ENCODE results near the gene VWA2.

Gene VWA2

DNA sequence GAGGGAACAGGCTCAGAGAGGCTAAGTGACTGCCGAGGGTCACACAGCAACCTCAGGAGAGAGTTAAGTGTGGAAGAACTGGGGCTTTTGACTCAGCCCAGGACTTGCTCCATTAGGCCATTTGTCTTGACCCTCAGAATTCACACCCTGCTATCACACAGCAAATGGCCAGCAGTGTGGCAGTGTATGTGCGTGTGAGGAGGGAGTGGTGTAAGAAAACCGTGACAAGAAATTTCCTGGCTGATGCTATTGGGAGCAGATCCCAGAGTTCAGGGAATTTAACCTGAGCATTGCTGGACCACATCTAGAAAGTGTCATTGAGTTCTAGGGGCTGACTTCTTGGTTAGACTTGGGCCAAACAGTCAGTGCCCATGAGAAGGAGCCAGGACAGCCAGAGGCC lies 18.4 kb downstream of the VWA2 start:
- Mint-ChIP-seq H3K9me3 (peaks cover 6% of the 10 kb centered on the region), H3K27ac (no peak overlapping the region), H3K4me1 (peaks cover 4% of the 10 kb centered on the region), H3K4me3 (no peak overlapping the region), H3K27me3 (peaks cover 6% of the 10 kb centered on the region), H3K36me3 (no peaks in the 10 kb centered on the region)
- DNase-seq: no peak
- CTCF ChIA-PET: no interaction called here

DNA sequence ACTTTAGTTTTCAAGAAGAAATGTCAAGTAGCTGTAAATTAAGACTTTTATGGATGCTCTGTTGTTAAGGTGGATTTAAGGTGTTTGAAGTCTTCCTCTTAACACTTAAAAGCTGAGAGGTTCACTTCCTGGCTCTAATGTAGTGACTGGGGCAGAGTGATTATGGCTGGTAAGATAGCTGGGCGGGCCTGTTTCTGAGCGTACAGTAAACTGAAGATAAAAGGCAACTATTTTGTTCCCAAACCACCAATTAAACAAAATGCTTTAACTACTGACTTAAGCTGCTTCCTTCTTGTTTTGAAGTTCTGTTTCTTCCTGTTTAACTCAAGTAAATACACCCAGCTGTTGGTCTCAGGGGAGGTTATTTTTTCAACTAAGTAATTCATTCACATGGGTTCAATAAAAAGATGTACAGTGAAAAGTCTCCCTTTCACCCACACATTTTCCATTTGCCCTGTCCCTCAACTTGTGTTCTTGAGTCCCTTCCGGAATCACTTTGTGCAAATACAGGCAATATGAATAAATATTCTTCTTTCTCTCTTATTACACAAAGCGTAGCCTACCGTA lies 19.3 kb downstream of the VWA2 start:
- Mint-ChIP-seq H3K27me3 (peaks cover 4% of the 10 kb centered on the region), H3K27ac (no peak overlapping the region), H3K4me3 (no peak overlapping the region), H3K9me3 (peaks cover 4% of the 10 kb centered on the region), H3K4me1 (peaks cover 4% of the 10 kb centered on the region), H3K36me3 (no peaks in the 10 kb centered on the region)
- DNase-seq: no peak
- CTCF ChIA-PET: no interaction called here

DNA sequence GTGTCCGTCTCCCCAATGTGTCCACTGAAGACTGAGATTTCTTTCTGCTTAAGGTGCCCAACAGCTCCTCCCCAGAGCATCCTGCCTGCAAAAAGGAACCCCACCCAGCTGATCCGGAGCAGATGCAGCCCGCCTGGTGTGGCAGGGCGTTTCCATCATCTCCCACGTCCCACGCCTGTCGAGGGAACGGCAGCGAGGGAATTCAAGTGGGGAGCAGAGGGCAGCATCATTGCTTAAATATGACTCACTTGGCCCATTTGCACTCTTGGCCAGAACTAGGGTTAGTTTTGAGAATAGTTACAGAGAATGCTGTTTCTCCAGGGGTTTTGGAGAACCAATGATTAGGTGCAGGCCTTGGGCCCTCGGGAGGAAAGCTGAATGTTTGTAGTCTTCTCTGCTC lies 20.8 kb downstream of the VWA2 start:
- CTCF ChIA-PET: no interaction called here

DNA sequence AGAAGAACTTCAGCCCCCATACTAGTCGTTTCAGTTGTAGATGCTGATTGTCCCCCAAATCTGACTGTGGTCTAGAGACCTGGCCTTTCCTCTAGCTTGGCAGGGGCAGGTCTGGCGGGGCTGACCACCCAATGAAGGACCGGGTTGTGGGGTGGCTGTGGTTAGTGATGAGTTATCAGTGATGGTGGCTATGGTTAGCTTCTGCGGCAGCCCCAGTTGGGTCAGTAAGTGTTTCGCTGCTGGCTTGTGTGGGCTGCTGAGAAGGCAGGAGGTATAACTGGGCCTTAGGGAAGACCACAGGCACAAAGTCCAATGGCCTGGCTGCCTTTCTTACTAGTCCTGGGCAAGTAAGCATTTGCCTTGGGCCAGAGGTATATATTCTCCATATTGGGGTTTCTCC lies 21.3 kb downstream of the VWA2 start:
- Mint-ChIP-seq H3K36me3 (no peaks in the 10 kb centered on the region), H3K27ac (no peak overlapping the region), H3K9me3 (no peaks in the 10 kb centered on the region), H3K27me3 (peaks cover 10% of the 10 kb centered on the region), H3K4me1 (peaks cover 4% of the 10 kb centered on the region), H3K4me3 (no peak overlapping the region)
- no peak for DNase-seq
- CTCF ChIA-PET: no interaction called here

More for the DNA sequence above, 20.8 kb downstream of the VWA2 start:
- H3K4me3 Mint-ChIP-seq: no peak overlapping the region
- peaks cover 8% of the 10 kb centered on the region for H3K27me3 Mint-ChIP-seq
- H3K9me3 Mint-ChIP-seq: no peaks in the 10 kb centered on the region
- H3K36me3 Mint-ChIP-seq: no peaks in the 10 kb centered on the region
- peaks cover 4% of the 10 kb centered on the region for H3K4me1 Mint-ChIP-seq
- DNase-seq: no peak
- H3K27ac Mint-ChIP-seq: no peak overlapping the region

DNA sequence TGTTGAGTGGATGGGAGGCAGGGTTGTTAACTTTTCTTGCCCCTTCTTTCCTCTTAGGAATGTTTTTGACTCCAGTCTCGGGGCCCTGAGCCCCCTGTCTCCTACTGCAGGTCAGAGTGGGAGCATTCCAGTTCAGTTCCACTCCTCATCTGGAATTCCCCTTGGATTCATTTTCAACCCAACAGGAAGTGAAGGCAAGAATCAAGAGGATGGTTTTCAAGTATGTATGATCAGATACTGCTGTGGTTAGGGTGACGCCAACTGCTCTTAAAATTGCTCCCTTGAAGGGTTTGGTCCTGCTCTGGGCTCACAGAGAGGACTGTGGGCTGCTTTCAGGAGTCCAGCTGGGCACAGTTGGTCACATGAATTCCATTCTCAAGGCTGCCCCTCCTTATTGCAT lies 22.0 kb downstream of the VWA2 start:
- H3K4me3 Mint-ChIP-seq: no peak overlapping the region
- DNase-seq: no peak
- H3K9me3 Mint-ChIP-seq: no peaks in the 10 kb centered on the region
- peaks cover 4% of the 10 kb centered on the region for H3K4me1 Mint-ChIP-seq
- CTCF ChIA-PET: no interaction called here
- peaks cover 10% of the 10 kb centered on the region for H3K27me3 Mint-ChIP-seq
- no peak overlapping the region for H3K27ac Mint-ChIP-seq
- no peaks in the 10 kb centered on the region for H3K36me3 Mint-ChIP-seq

DNA sequence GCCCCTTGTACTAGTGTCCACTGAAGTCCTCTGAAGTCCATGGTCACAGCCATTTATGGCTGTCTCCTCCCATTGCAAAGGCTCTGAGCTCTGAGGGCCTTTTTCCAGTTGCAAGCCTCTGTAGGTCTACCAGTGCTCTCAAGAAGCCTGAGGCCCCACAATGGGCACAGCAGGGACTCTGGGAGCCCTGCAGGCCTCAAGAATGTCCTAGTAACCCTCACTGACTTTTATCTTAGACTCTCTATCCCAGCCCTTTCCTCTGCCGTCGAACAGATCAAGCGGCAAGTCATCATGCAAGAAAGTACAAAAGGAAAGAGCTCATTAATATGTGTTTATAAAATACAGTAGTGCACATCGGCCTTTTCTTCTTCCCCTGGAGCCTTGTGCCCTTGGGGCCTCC lies 23.4 kb downstream of the VWA2 start:
- Mint-ChIP-seq H3K27me3 (peaks cover 10% of the 10 kb centered on the region), H3K9me3 (no peaks in the 10 kb centered on the region), H3K27ac (no peak overlapping the region), H3K4me1 (peaks cover 4% of the 10 kb centered on the region), H3K4me3 (no peak overlapping the region), H3K36me3 (no peaks in the 10 kb centered on the region)
- CTCF ChIA-PET: no interaction called here
- DNase-seq: no peak

DNA sequence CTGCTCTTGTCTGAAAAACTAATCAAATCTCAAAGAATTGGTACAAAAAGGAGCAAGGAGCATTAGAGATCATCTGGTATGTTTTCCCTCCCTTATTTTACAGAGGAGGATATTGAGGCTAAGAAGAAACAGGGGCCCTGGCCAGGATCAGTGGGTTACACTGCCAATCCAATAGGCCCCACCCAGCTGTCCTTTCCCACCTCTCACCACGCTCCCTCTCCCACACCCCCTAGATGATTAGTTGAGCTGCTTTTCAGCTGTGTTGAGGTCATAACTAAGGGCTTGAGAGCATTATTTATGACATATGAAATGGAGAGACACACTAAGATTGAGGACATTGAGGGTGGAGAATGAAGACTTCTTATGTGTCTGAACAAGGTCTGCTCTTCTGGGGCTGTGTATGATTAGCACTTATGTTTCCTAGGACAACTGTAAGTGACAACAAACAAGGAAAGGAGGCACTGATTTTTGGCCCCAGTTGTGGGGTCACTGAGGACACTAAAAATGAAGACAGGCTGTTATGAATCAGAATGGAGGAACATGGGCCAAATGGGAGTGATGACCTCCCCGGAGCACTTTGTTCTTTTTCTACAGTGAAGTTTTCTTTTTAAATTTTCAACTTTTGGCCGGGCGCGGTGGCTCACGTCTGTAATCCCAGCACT lies 26.5 kb downstream of the VWA2 start:
- no peaks in the 10 kb centered on the region for H3K4me1 Mint-ChIP-seq
- no peak for DNase-seq
- CTCF ChIA-PET: no interaction called here
- no peak overlapping the region for H3K27ac Mint-ChIP-seq
- H3K9me3 Mint-ChIP-seq: no peaks in the 10 kb centered on the region
- peaks cover 13% of the 10 kb centered on the region for H3K27me3 Mint-ChIP-seq
- H3K4me3 Mint-ChIP-seq: no peak overlapping the region
- H3K36me3 Mint-ChIP-seq: no peaks in the 10 kb centered on the region

DNA sequence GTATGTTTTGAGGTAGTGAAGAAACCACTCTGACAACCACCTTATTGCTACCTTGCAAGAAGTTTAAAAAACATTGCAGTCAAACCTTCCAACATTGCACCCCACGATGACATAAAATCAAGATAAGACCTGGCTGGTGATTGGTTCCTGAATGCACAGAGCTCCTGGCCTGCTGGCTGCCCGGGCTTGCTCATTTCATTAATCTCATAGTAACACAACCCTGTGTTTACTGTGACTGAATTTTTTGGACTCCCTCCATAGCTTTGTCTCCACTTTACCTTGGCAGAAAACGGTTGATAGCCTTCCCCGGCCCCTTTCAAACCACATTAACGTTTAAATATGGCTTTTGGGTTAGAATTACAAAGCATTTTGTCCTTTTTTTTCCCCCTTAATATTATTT lies 27.5 kb downstream of the VWA2 start:
- DNase-seq: no peak
- CTCF ChIA-PET: no interaction called here
- peaks cover 10% of the 10 kb centered on the region for H3K27me3 Mint-ChIP-seq
- no peaks in the 10 kb centered on the region for H3K9me3 Mint-ChIP-seq
- H3K4me1 Mint-ChIP-seq: no peaks in the 10 kb centered on the region
- H3K36me3 Mint-ChIP-seq: no peaks in the 10 kb centered on the region
- no peak overlapping the region for H3K4me3 Mint-ChIP-seq
- no peak overlapping the region for H3K27ac Mint-ChIP-seq

DNA sequence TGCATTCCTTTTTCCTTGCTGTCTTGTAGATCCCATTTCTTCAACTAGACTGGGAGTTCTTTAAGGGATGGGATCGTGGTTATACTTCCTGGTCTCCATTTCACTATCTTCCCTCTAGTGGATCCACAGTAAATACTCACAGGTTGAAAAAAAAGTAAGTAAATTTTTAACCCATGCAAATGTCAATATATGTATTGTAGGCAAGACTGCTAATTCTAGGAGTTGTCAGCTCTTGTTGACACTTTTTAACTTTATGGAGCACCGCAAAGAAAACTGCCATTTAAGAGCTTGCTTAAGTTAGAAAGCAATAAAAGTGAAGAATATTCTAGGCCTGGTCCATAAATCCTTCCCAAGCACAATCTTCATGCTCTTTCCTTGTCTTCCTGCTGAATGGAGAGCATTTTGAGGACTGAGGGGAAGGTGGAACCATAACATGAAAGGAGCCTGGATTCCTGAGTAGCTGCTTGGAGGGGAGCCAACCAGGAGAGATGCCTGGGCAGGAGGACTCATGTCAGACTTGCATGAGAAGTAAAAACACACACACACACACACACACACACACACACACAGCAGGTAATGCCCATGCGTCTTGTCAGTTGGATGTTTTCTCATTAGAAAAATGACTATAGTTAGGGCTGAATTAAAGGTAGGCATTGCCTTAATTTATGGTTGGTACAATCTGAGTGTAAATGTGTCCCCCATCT lies 32.2 kb downstream of the VWA2 start:
- Mint-ChIP-seq H3K36me3 (no peaks in the 10 kb centered on the region), H3K9me3 (no peaks in the 10 kb centered on the region), H3K4me3 (no peak overlapping the region), H3K4me1 (no peaks in the 10 kb centered on the region), H3K27ac (no peak overlapping the region), H3K27me3 (peaks cover 14% of the 10 kb centered on the region)
- CTCF ChIA-PET: no interaction called here
- no peak for DNase-seq

DNA sequence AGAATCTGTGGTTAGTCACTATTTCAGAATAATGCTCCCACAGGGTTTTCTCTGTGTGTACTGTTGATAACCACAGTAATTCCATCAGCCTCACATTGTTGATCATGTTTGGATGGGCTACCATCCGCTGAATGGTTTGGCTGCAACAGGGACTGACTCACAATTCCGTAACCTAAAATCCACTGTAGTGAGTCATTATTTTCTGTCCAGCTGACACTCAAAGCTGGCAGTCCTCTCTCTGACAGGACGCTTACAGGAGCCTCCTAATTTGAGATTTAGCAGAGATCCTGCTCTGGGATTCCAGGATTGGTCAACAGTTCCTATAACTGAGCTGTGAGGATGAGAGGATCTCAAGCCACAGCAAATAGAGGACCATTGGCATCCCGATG lies 32.7 kb downstream of the VWA2 start:
- Mint-ChIP-seq H3K27me3 (peaks cover 14% of the 10 kb centered on the region), H3K27ac (no peak overlapping the region), H3K9me3 (no peaks in the 10 kb centered on the region), H3K4me3 (no peak overlapping the region), H3K4me1 (no peaks in the 10 kb centered on the region), H3K36me3 (no peaks in the 10 kb centered on the region)
- no peak for DNase-seq
- CTCF ChIA-PET: interaction anchor here (0.9 kb wide), 1 partner anchor 32 kb away, joined by 3 read pairs; no protein-coding TSS in a partner anchor

DNA sequence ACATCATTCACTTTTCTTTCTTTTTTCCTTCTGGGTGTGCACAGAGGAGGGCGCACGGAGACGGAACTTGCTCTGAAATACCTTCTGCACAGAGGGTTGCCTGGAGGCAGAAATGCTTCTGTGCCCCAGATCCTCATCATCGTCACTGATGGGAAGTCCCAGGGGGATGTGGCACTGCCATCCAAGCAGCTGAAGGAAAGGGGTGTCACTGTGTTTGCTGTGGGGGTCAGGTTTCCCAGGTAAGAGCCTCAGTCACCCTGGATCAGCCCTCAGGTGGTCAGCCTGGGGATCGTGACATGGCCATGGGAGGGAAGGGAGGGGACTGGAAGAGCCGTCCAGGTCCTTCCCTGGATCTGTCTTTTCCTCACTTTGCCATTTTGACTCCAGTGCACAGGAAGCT lies 33.6 kb downstream of the VWA2 start:
- CTCF ChIA-PET: interaction anchor here (0.9 kb wide), 1 partner anchor 31 kb away, joined by 3 read pairs; no protein-coding TSS in a partner anchor
- DNase-seq: no peak
- H3K4me3 Mint-ChIP-seq: no peak overlapping the region
- peaks cover 14% of the 10 kb centered on the region for H3K27me3 Mint-ChIP-seq
- no peaks in the 10 kb centered on the region for H3K4me1 Mint-ChIP-seq
- no peaks in the 10 kb centered on the region for H3K36me3 Mint-ChIP-seq
- no peak overlapping the region for H3K27ac Mint-ChIP-seq
- H3K9me3 Mint-ChIP-seq: no peaks in the 10 kb centered on the region

DNA sequence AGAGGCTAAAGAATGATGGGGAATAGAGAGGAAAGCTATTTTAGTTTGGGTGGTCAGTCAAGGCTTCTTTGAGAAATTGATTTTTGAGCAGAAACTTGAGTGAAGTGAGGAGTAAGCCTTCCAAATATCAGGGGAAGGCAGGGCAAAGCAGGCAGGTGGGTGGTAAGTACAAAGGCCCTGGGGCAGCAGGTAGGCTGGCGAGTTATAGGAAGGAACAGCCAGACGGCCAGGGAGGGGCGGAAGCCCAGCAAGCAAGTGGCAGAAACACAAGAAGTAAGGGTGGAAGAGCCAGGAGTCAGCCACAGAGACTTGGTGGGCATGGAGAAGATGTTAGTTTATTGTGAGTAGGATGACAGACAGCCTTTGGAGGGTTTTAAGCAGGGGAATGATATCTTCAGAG lies 34.9 kb downstream of the VWA2 start:
- Mint-ChIP-seq H3K4me1 (no peaks in the 10 kb centered on the region), H3K9me3 (no peaks in the 10 kb centered on the region), H3K4me3 (no peak overlapping the region), H3K27me3 (peaks cover 22% of the 10 kb centered on the region), H3K36me3 (no peaks in the 10 kb centered on the region), H3K27ac (no peak overlapping the region)
- no peak for DNase-seq
- CTCF ChIA-PET: no interaction called here

DNA sequence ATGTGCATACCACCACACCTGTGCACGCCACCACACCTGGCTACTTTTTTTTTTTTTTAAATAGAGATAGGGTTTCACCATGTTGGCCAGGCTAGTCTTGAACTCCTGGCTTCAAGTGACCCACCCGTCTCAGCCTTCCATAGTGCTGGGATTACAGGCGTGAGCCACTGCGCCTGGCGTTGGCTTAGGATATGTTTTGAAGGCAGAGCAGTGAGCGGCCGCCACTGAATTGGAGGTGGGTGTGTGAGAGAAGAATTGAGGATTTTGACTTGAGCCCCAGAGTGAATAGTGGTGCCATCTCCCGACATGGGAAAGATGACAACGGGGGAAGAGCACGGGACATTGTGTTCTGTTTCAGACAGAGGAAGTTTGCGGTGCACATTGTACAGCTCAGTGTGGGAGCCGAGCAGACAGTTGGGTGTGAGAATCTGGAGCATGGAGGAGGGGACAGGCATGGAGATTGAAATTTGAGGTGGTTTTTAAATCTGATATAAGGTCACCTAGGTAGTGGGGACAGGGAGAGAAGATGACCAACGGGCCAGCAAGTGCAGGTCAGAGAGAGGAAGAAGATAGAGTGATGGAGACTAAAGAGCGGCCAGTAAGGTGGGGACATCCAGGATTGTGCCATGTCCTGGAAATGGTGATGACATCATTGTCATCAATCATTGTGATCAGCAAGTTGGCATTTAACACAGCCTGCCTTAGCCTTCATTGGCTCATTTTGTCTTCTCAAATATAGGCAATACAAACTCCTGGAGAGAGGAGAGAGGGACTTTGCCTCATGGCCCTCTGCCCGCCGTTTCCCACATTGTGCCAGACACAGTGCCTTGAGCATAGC lies 35.8 kb downstream of the VWA2 start:
- no peaks in the 10 kb centered on the region for H3K9me3 Mint-ChIP-seq
- no peak overlapping the region for H3K27ac Mint-ChIP-seq
- no peak for DNase-seq
- no peaks in the 10 kb centered on the region for H3K36me3 Mint-ChIP-seq
- H3K4me3 Mint-ChIP-seq: no peak overlapping the region
- H3K27me3 Mint-ChIP-seq: peaks cover 18% of the 10 kb centered on the region
- no peaks in the 10 kb centered on the region for H3K4me1 Mint-ChIP-seq
- CTCF ChIA-PET: no interaction called here

DNA sequence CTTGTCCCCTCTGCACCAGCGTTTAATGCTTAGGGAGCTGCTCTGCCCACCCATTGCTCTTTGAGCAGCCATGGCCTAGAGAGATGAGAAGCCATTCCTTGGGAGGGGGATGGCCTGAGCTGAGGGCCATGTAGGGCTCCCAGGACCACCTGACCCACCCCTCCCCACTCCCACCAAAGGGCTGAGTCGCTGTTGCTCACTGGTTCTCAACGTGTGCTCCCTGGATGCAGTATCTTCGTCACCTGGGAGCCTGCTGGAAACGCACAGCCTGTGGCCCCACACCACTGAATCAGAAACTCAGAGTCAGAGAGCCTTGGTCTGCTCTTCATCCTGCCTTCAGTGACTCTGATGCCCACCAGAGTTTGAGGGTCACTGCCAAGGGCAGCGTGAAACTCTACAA lies 37.0 kb downstream of the VWA2 start:
- CTCF ChIA-PET: no interaction called here
- DNase-seq: no peak
- H3K4me1 Mint-ChIP-seq: no peaks in the 10 kb centered on the region
- no peaks in the 10 kb centered on the region for H3K36me3 Mint-ChIP-seq
- no peak overlapping the region for H3K4me3 Mint-ChIP-seq
- peaks cover 18% of the 10 kb centered on the region for H3K27me3 Mint-ChIP-seq
- no peak overlapping the region for H3K27ac Mint-ChIP-seq
- no peaks in the 10 kb centered on the region for H3K9me3 Mint-ChIP-seq
